GM21786 (cell line): ENCODE data around the gene SIK3.
A peak's percentile ranks its signal among the peaks of the same experiment; 100 is the strongest.

Experiments
- ATAC-seq: cut with Tn5 transposase; IDR thresholded peaks from one replicate; pipeline ENCODE4 v1.9.1; 2021; ENCODE audit not compliant: unreplicated experiment

Gene SIK3

DNA sequence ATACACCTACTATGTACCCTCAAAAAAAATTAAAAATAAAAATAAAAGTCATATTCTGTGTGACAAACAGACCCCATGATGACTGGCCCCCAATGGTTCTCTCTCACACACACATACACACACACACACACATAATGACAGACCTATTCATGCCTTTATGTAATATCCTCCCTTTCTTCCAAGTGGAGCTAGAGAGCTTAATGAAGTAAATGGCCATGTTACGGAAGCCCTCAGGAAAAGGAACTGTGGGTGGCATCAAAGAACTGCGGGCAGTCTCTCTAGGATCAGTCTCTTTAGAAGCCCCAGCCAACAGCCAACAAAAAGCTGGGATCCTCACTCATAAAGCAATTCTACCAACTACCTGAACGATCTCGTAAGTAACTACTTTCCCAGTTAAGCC is 125.5 kb downstream of the SIK3 start:
- no peak for ATAC-seq

DNA sequence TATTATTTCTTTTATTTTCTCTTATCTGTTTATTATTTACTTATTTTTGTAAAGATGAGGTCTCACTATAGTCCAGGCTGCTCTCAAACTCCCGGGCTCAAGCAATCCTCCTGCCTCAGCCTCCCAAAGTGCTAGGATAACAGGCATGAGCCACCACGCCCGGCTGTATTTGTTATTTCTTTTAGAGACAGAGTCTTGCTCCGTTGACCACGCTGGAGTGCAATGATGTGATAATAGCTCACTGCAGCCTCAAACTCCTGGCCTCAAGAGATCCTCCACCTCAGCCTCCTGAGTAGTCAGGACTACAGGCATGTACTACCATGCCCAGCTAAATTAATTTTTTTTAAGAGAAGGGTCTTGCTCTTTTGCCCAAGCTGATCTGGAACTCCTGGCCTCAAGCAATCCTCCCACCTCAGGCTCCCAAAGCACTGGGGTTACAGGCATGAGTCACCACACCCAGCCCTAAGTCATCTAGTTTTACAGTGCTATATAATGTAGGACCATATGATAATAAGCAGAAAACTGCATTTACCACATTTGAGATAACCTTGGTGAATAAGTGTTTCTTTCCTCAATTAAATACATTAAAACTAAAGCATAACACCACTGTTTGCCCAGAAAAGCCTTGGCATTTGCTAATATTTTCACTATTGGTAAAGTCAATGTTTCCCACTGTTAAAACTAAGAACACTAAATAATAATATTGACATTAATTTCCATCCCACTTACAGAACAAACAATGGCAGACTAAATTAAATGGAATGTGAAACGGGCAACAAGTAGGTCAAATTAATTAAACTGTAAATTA is 127.5 kb downstream of the SIK3 start:
- no peak for ATAC-seq

- ATAC-seq = no peak
These were observed 128.5 kb downstream of the SIK3 start for GRCh38 chr11:116969694-116970093.

- ATAC-seq = no peak
These were observed 134.0 kb downstream of the SIK3 start for GRCh38 chr11:116964269-116964668.

GRCh38 chr11:116963813-116964212 is 134.4 kb downstream of the SIK3 start:
- ATAC-seq = no peak

- no peak for ATAC-seq
These were observed 136.1 kb downstream of the SIK3 start for GRCh38 chr11:116962108-116962507.

DNA sequence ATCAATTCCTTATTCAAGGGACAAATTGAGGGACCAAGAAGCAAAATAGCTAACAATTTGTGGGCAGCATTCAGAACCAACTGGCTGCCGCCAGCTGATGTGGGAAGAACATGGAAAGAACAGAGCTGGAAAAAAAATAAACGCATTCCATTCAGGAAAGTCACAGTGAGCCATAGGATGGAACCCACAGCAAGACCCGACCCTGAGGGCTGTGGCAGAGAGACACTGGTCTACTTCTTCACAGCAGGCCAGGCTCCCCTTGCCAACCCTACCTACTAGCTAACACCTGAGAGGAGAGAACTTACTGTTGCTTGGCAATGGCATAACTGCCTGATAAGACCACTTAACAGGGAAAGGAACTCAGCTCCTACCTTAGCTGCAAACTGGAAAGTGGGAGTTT is 137.3 kb downstream of the SIK3 start:
- ATAC-seq = no peak

DNA sequence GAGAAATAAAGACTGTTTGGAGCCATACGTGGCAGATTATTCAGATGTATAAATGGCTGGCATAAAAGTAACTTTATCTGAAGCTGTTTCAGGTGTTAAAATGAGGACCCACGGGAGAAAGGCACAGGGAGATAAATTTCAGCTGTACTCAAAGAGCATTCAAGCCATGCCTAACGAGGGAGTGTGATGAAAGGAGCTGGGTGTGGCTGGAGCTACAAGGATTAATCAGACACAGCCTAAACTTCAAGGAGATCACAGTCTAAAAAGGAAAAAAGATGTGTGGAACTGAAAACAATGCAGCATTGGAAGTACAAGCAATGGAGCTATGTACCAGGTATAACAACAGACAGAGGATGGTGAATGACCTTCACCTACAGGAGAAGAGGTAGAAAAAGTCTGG is 140.0 kb downstream of the SIK3 start:
- ATAC-seq = no peak

DNA sequence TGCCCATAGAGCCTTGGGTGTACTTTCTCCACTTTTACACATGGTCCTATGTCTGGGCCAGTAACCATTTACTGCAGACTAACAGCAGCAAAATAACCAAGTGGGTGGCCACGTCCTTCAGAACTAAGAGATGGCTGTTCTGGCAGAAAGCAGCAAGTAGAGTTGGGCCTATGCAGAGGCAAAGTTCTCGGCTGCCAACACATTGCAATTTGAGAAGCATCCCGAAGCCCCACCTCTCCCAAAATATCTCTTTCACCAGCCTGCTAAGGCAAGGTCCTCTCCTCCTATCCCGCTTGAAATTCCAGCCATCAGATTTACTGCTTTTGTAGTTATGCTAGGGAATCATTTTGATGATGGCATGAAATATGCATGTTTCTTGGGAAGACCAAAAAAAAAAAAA is 142.3 kb downstream of the SIK3 start:
- no peak for ATAC-seq

DNA sequence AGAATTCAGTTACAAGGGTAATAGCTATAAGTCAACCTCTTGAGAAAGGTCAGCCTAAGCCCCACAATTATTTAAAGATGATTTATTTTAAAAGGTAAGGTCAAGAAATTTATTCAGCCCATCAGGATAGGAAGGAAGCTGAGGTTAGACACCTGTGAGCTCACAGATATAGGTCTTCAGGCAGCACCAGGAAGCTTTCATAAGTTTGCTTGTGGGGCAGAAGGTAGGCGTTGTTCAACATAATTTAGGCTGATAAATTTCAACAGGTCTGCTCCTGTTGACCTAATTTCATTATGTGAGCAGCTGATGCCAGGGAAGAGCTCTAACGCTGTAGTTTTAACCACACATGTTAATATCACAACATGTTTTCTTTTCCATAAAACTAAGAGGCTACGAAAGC is 142.7 kb downstream of the SIK3 start:
- ATAC-seq = no peak

DNA sequence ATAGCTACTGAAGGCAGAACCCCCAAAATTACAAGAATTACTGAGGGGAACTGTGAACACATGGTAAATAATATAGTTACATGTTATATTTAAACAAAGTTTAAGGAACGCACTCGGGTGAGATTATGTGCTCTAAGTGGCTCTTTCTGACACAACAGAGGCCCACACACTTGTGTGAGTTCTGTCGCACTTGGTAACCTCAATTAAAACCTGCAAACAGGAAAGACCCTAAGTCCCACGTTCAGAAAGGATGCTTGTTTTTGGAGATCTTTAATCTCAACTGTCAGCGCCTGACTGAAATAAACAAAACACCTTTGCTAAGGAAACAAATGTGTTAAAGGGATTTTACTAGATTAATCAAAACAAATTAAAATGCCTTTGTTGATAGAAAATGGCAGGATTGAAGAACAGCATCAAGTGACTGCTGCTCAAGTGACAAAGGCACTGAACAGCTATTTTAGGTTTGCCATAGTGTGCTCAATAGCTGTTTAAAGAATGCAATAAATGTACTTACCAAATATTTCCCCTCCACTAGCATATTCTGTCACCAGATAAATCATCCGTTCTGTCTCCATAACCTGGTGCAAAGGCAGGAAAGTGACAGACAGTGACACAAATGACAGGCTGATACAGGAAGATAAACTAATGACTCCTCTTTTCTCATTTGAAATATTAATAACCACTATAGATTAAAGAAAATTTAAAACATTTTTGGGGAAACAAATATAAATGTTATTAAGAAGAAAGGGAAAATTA is 144.5 kb downstream of the SIK3 start:
- ATAC-seq = no peak

- ATAC-seq = no peak
These were observed 146.5 kb downstream of the SIK3 start for GRCh38 chr11:116951762-116952161.

GRCh38 chr11:116950210-116950609 is 148.0 kb downstream of the SIK3 start:
- no peak for ATAC-seq

DNA sequence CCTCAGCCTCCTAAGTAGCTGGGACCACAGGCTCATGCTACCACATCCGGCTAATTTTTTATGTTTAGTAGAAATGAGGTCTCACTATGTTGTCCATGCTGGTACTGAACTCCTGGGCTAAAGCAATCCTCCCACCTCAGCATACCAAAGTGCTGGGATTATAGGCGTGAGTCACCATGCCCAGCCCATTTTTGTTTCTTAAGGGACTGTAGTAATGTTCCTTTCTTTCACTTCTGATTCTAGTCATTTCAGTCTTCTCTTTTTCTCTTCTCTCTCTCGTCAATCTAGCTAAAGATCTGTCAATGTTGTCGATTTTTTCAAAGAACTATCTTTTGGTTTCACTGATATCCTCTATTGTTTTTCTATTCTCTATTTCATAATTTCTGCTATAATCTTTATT is 149.8 kb downstream of the SIK3 start:
- peak; percentile 56 for ATAC-seq

DNA sequence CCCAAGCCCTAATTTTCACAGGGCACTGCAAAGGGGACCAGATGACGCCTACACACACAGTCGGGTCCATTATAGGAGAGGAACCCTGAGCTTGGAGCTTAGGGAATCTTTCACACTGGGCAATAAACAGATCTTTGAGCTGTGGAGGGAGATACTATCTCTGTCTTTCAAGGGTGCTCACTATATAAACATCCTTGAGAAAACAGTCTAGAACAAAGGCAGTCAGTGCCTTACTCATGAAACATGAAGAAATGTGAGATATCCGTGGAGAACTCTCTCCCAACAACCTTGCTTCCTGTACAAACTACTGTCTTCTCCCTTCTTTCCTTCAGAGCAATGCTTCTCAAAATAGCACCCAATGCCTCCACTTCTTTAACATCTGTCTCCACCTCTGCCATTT is 151.8 kb downstream of the SIK3 start:
- no peak for ATAC-seq

GRCh38 chr11:116939499-116939898 is 158.7 kb downstream of the SIK3 start:
- no peak for ATAC-seq

GRCh38 chr11:116938471-116939070 is 159.7 kb downstream of the SIK3 start:
- no peak for ATAC-seq

- ATAC-seq = no peak
These were observed 161.3 kb downstream of the SIK3 start for GRCh38 chr11:116936754-116937446.

- ATAC-seq = no peak
These were observed 162.7 kb downstream of the SIK3 start for GRCh38 chr11:116935514-116935913.

DNA sequence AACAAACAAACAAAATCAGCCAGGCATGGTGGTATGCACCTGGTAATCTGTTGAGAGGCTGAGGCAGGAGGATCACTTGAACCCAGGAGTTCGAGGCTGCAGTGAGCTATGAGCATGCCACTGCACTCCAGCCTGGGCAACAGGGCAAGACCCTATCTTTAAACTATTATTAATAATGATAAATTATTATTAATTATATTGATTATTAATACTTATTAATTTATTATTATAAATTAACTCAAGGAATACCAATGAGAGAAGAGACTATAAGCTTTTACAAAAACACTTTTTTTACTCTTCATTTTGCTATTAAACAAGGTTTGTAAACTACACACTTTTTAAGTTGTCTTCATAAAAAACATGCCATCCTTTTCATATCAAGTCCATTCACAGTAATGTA is 163.1 kb downstream of the SIK3 start:
- no peak for ATAC-seq

DNA sequence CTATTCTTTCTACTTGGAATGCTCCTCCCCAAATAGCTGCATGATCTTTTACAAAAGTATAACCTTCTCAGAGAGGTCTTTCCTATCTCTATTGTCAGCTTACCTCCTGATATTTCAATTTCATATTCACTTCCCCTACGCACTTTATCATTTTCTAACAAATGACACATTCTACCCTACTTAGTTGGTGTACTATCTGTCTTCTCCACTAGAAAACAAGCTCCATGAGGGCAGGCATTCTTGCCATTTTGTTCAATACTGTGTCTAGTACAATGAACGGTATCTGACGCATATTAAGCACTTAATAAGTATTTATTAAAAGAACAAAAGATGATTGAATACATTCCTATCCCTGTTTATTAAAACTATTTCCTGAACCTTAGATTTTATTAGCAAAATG is 164.3 kb downstream of the SIK3 start:
- ATAC-seq = no peak
